WERI-Rb-1 (cell line): Measurements from ENCODE around the gene DIAPH2.

Experiments
- DNase-seq: peaks from one replicate; pipeline ENCODE4 v3.0.0-alpha.2; 2020
- H3K27ac ChIP-seq: fragments of 250-450 bp; sonication (Bioruptor Pico); 2 replicates; pipeline ENCODE4 v1.5.1; 2020; ENCODE audit warnings: mild to moderate bottlenecking, moderate library complexity
- H3K27me3 ChIP-seq: fragments of 250-450 bp; sonication (Bioruptor Pico); 2 replicates; pipeline ENCODE4 v1.5.1; 2021; ENCODE audit warnings: mild to moderate bottlenecking, low read depth, moderate library complexity; ENCODE audit not compliant: insufficient read depth, severe bottlenecking
- H3K36me3 ChIP-seq: fragments of 250-450 bp; sonication (Bioruptor Pico); 2 replicates; pipeline ENCODE4 v1.5.1; 2020; ENCODE audit warnings: mild to moderate bottlenecking, moderate library complexity
- H3K4me3 ChIP-seq: 2 replicates; pipeline ENCODE4 v1.5.1; 2011; ENCODE audit warnings: low read depth, mild to moderate bottlenecking, control low read depth, low read length
- H3K9me3 ChIP-seq: fragments of 250-450 bp; sonication (Bioruptor Pico); 2 replicates; pipeline ENCODE4 v1.5.1; 2021; ENCODE audit warnings: mild to moderate bottlenecking, moderate library complexity; ENCODE audit not compliant: severe bottlenecking
- CTCF ChIP-seq: IDR thresholded peaks from 2 replicates; pipeline ENCODE4 v1.5.1; 2011; ENCODE audit warnings: low read depth, mild to moderate bottlenecking, control low read depth, inconsistent platforms, low read length

DIAPH2 gene

DNA sequence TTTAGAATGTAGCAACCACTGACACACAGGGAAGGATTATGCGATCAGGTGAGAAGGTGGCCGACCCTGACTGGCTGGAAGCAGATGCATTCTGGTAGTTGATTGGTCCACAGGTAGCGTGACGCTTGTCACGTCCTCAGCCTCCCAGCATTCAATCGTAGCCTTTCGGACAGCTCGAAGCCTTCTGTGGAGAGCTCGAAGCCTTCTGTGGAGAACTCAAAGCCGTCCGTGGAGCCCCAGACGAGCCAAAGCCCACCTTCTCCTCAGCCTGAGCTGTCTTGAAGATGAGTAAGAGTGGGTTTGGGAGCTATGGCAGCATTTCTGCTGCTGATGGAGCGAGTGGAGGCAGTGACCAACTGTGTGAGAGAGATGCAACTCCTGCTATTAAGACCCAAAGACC lies 199.4 kb downstream of the DIAPH2 start:
- Histone ChIP-seq H3K27me3 (no peaks in the 10 kb centered on the region), H3K4me3 (no peak overlapping the region), H3K36me3 (no peaks in the 10 kb centered on the region), H3K9me3 (no peaks in the 10 kb centered on the region), H3K27ac (no peak overlapping the region)
- DNase-seq: no peak
- no peak for TF ChIP-seq CTCF

DNA sequence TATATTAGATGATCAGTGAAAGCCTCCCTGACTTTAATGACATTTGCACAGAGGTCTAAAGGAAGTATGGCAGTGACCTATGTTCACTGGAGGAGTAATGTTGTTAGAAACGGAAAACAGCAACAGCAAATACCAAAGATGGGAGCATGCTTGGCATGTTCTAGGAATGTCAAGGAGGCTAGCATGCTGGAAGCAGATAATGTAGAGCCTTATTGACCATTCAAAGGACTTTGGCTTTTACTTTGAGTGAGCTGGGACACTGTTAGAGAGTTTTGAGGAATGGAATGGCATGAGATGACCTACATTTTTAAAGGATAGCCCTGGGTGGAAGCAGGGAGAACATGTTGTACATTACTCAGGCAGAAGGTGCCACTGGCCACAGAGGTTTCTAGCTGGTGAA lies 205.1 kb downstream of the DIAPH2 start:
- no peak overlapping the region for H3K4me3 ChIP-seq
- DNase-seq: no peak

DNA sequence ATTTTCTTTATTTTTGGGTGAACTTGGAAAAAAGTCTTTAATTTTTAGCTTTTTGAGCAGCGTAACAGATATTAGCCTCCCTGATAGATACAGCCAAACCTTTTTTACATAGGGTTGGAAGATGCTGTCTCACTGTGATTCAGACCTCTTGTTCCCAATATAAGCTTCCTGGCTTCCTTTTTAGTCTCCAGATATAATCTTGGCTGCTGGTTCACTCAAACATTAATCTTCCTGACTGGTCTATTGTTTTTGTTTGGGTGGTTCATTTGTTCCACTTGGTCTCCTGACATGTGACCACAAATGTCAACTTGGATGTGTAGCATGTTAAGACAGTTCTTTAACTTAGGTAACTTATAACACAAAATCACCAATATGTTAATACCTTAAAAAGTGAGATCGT lies 222.1 kb downstream of the DIAPH2 start:
- TF ChIP-seq CTCF: no peak

More for the DNA sequence above, 205.1 kb downstream of the DIAPH2 start:
- Histone ChIP-seq H3K9me3 (no peaks in the 10 kb centered on the region), H3K27ac (no peak overlapping the region), H3K27me3 (no peaks in the 10 kb centered on the region), H3K36me3 (no peaks in the 10 kb centered on the region)
- no peak for TF ChIP-seq CTCF

GRCh38 chrX:96907516-96908272 lies 223.1 kb downstream of the DIAPH2 start:
- H3K36me3 ChIP-seq: no peaks in the 10 kb centered on the region
- H3K27me3 ChIP-seq: peaks cover 2% of the 10 kb centered on the region
- no peak overlapping the region for H3K4me3 ChIP-seq
- no peak overlapping the region for H3K27ac ChIP-seq
- no peaks in the 10 kb centered on the region for H3K9me3 ChIP-seq
- TF ChIP-seq CTCF: no peak
- DNase-seq: no peak

More for the DNA sequence above, 222.1 kb downstream of the DIAPH2 start:
- Histone ChIP-seq H3K27me3 (peaks cover 4% of the 10 kb centered on the region), H3K9me3 (no peaks in the 10 kb centered on the region), H3K4me3 (no peak overlapping the region), H3K27ac (no peak overlapping the region), H3K36me3 (no peaks in the 10 kb centered on the region)
- no peak for DNase-seq

GRCh38 chrX:96909291-96909690 lies 224.6 kb downstream of the DIAPH2 start:
- no peaks in the 10 kb centered on the region for H3K36me3 ChIP-seq
- no peaks in the 10 kb centered on the region for H3K9me3 ChIP-seq
- no peak overlapping the region for H3K4me3 ChIP-seq
- no peak overlapping the region for H3K27ac ChIP-seq
- peaks cover 2% of the 10 kb centered on the region for H3K27me3 ChIP-seq
- no peak for DNase-seq
- no peak for TF ChIP-seq CTCF

DNA sequence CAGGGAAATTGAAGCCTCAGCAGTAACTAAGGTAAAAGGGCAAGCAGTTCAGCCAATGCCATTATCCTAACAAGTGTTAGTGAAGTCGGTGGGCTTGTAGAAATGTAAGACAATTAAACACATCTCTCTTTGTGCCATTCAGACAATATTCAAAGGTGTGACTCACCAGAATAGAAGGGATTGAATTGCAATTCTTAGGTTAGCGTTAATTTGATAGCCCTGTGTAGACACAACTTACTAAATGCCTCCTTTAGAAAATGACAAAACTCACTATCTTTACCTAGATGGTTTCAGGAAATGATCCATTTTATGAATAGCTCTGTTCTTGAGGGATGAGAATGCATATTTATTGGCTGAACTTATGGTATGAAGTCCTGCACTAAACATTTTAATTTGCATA lies 234.2 kb downstream of the DIAPH2 start:
- no peak for DNase-seq

More for the DNA sequence above, 234.2 kb downstream of the DIAPH2 start:
- Histone ChIP-seq H3K36me3 (no peaks in the 10 kb centered on the region), H3K27me3 (no peaks in the 10 kb centered on the region), H3K9me3 (no peaks in the 10 kb centered on the region), H3K4me3 (no peak overlapping the region), H3K27ac (no peak overlapping the region)
- TF ChIP-seq CTCF: no peak
